Measurements from ENCODE around the gene KRT14. TPM values are rescaled to one million over a fixed set of nuclear protein-coding genes. Genes with fewer than 3 reads are reported as not detected.
"Not testable (repeated sequence)": the region's sequence is repeated elsewhere in the genome, so short reads cannot be mapped to it uniquely, and the experiment has no call there.

The KRT14 gene
- total and polyA plus RNA-seq, 2 of the 4 experiments (the other 2 are of a cell fraction), result not detected

DNA sequence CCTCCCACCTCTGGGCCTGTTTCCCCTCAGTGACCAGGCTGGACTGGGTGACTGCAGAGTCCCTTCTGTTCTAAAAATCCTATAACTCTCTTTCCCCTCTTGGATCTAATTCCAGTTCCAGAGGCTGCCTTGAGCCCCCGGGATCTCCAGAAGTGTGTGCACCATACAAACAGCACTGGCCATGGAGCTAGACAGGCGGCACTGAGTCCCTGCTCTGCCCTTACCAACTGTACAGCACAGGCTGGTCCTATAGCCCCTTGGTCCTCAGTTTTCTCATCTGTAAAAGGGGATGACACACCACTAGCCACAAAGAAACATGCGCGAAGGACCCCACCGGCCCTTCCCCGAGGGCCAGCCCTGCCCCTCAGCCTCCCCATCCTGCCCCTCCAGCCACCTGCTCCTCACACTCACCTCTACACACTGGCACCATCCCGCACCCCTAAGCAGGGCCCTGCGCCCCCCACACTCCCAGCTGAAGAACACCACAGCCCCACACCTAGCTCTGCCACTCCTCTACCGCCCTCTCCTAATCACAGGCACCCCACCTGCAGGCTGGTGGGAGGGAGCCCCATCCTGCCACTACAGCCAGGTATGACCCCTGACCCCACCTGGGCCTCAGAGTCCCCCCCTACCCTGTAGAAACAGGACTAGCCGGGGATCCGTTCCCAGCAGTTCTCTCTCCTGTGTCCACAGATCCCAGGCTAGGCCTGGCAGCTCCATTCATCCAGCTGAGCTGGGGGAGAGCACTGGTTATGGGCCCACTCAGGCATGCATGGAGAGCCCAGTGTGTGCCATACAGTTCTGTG, 26.8 kb upstream of the KRT14 start:
- H3K14ac ChIP-seq (replicated peaks; ENCODE audit: low read depth, low read length), result no peak overlapping the region
- no peak overlapping the region for H3K18ac ChIP-seq (ENCODE audit: low read depth, low read length)
- dilution Hi-C loops (cut with HindIII; ENCODE audit: low sequenced_read_pairs, unreplicated experiment), result no loop called here
- no TSS peak for BruUV-seq (replicated peaks)
- H2AK9ac ChIP-seq (replicated peaks; ENCODE audit: low read depth, low read length, poor library complexity), result no peak overlapping the region
- WGBS, 2 experiments (ENCODE audit: extremely low coverage in 2 of 2, insufficient read length in 1 of 2), result 94% methylated on average over 2 of the region's 11 CpGs; no CpG with 5 or more reads in 1 of the 2 experiments
- H4K5ac ChIP-seq (ENCODE audit: low read depth, low read length), result no peak overlapping the region
- H3K4me1 ChIP-seq (ENCODE audit: control insufficient read depth, insufficient read depth, low read length), result no peaks in the 10 kb centered on the region
- H2BK15ac ChIP-seq (ENCODE audit: low read depth, low read length), result no peak overlapping the region
- no peak overlapping the region for H2BK5ac ChIP-seq (ENCODE audit: low read depth, low read length, poor library complexity, severe bottlenecking)
- intact Hi-C loops (cut with micrococcal nuclease), result no loop called here
- no peak overlapping the region for H3K4me2 ChIP-seq (ENCODE audit: low read depth, low read length)
- in situ Hi-C loops (cut with MboI; ENCODE audit: low sequenced_read_pairs), result no loop called here
- no peak overlapping the region for H3K4ac ChIP-seq (ENCODE audit: low read depth, low read length)
- peaks cover 51% of the 10 kb centered on the region for H3K27me3 ChIP-seq (ENCODE audit: control insufficient read depth, insufficient read depth, low read length)
- no peaks in the 10 kb centered on the region for H3K79me1 ChIP-seq (ENCODE audit: low read depth in 1 of 2, low read length in 2 of 2)
- no peak overlapping the region for H3K56ac ChIP-seq (ENCODE audit: extremely low read depth, insufficient read depth, low read length)
- H2BK20ac ChIP-seq (ENCODE audit: low read depth, low read length), result no peak overlapping the region
- ChIA-PET POLR2A (ENCODE audit: unreplicated experiment) (no interaction called here), CTCF (no interaction called here)
- no peak overlapping the region for H2AFZ ChIP-seq (replicated peaks; ENCODE audit: low read length, poor library complexity)
- H3K36me3 ChIP-seq (ENCODE audit: control insufficient read depth, insufficient read depth, low read length), result no peaks in the 10 kb centered on the region
- no peak for DNase-seq
- no peaks in the 10 kb centered on the region for H4K20me1 ChIP-seq (ENCODE audit: insufficient read depth, low read length)
- ATAC-seq (ENCODE audit: low read depth), result no peak
- no peaks in the 10 kb centered on the region for H3K9me1 ChIP-seq (ENCODE audit: insufficient read depth, low read length)
- no peak overlapping the region for H3K23ac ChIP-seq (ENCODE audit: low read depth, low read length)
- no peaks in the 10 kb centered on the region for H3K9me3 ChIP-seq (ENCODE audit: control insufficient read depth, insufficient read depth, low read length)
- H4K91ac ChIP-seq (ENCODE audit: insufficient read depth, low read depth, low read length), result no peak overlapping the region
- TF ChIP-seq, protein P1, sequence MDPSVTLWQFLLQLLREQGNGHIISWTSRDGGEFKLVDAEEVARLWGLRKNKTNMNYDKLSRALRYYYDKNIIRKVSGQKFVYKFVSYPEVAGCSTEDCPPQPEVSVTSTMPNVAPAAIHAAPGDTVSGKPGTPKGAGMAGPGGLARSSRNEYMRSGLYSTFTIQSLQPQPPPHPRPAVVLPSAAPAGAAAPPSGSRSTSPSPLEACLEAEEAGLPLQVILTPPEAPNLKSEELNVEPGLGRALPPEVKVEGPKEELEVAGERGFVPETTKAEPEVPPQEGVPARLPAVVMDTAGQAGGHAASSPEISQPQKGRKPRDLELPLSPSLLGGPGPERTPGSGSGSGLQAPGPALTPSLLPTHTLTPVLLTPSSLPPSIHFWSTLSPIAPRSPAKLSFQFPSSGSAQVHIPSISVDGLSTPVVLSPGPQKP (IDR thresholded peaks at IDR 0.05; ENCODE audit: borderline replicate concordance, low read depth, low read length), result no peak
- H3K27ac ChIP-seq (ENCODE audit: insufficient read depth, low read length), result no peak overlapping the region
- no peak overlapping the region for H3K9ac ChIP-seq (ENCODE audit: low read depth, low read length)
- no peak overlapping the region for H2BK120ac ChIP-seq (ENCODE audit: low read depth, low read length)
- H2AK5ac ChIP-seq (ENCODE audit: low read depth, low read length), result no peak overlapping the region
- no peak overlapping the region for H4K8ac ChIP-seq (ENCODE audit: low read depth in 2 of 2, low read length in 2 of 2)
- H3K4me3 ChIP-seq (ENCODE audit: insufficient read depth, low read depth, low read length), result no peak overlapping the region

DNA sequence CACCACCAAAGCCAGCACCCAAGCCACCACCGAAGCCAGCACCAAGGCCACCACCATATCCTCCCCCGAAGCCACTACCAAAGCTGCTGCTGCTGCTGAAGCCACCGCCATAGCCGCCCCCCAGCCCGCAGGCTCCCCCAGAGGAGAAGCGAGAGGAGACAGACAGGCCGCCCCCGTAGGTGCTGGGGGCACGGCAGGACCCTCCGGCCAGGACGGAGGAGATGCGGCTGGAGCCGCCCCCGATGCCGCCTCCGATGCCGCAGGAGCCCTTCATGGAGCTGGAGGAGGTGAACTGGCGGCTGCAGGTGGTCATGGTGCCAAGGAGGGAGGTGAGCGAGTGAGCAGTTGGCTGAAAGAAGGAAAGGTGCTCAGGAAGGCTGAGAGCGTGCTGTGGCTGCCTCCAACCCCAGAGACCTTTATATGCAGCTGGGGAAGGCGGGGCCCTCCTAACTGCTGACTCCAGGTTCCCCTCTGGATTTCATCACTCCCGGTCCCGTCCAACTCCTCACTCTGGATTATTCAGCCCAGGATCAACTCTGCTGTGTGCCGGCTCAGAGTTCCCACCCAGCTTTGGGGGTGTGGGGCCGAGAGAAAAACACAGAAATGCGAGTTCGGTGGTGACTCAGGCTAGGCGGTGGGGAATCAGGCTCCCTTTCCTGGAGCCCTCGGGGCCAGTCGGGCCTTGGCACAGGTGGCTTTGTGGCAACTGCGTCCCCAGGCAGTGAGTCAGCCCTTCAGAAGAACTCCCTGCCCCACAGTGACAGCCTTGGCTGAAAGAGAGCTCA, 25.9 kb upstream of the KRT14 start, which contains the start of gene KRT16:
KRT16 (minus strand) TSS at position 392 of the 785 bp plus-strand sequence; CDS start at position 313, 79 bp downstream.
- H2BK5ac ChIP-seq (ENCODE audit: low read depth, low read length, poor library complexity, severe bottlenecking); H2AK5ac ChIP-seq (ENCODE audit: low read depth, low read length); H3K56ac ChIP-seq (ENCODE audit: extremely low read depth, insufficient read depth, low read length); H4K91ac ChIP-seq (ENCODE audit: insufficient read depth, low read depth, low read length); BruUV-seq (replicated peaks); H2AK9ac ChIP-seq (replicated peaks; ENCODE audit: low read depth, low read length, poor library complexity); H3K4me2 ChIP-seq (ENCODE audit: low read depth, low read length); H3K18ac ChIP-seq (ENCODE audit: low read depth, low read length); POLR2A ChIA-PET (ENCODE audit: unreplicated experiment); H3K14ac ChIP-seq (replicated peaks; ENCODE audit: low read depth, low read length); H3K9me3 ChIP-seq (ENCODE audit: control insufficient read depth, insufficient read depth, low read length); H4K8ac ChIP-seq (ENCODE audit: low read depth in 2 of 2, low read length in 2 of 2); H3K27ac ChIP-seq (ENCODE audit: insufficient read depth, low read length); DNase-seq; H2AFZ ChIP-seq (replicated peaks; ENCODE audit: low read length, poor library complexity); ATAC-seq (ENCODE audit: low read depth); H4K5ac ChIP-seq (ENCODE audit: low read depth, low read length); in situ Hi-C loops (cut with MboI; ENCODE audit: low sequenced_read_pairs); H3K4me1 ChIP-seq (ENCODE audit: control insufficient read depth, insufficient read depth, low read length); H3K23ac ChIP-seq (ENCODE audit: low read depth, low read length); H3K9ac ChIP-seq (ENCODE audit: low read depth, low read length); H2BK15ac ChIP-seq (ENCODE audit: low read depth, low read length); H2BK20ac ChIP-seq (ENCODE audit: low read depth, low read length); H3K9me1 ChIP-seq (ENCODE audit: insufficient read depth, low read length); H3K36me3 ChIP-seq (ENCODE audit: control insufficient read depth, insufficient read depth, low read length); intact Hi-C loops (cut with micrococcal nuclease); CTCF ChIA-PET; H3K4ac ChIP-seq (ENCODE audit: low read depth, low read length); H2BK120ac ChIP-seq (ENCODE audit: low read depth, low read length); H4K20me1 ChIP-seq (ENCODE audit: insufficient read depth, low read length); dilution Hi-C loops (cut with HindIII; ENCODE audit: low sequenced_read_pairs, unreplicated experiment); H3K79me1 ChIP-seq (ENCODE audit: low read depth in 1 of 2, low read length in 2 of 2); H3K4me3 ChIP-seq (ENCODE audit: insufficient read depth, low read depth, low read length): not testable (repeated sequence)
- 71% methylated on average over 11 of the region's 31 CpGs; no CpG with 5 or more reads in 1 of the 2 experiments for WGBS, 2 experiments (ENCODE audit: extremely low coverage in 2 of 2, insufficient read length in 1 of 2)
- H3K27me3 ChIP-seq (ENCODE audit: control insufficient read depth, insufficient read depth, low read length), result peaks cover 44% of the 10 kb centered on the region

Measured in IMR-90 (cell line).